Measurements from ENCODE around the gene CNTNAP1.

The CNTNAP1 gene

GRCh38 chr17:42743595-42744282, 61.4 kb downstream of the CNTNAP1 start:
- DNase-seq, result no peak

DNA sequence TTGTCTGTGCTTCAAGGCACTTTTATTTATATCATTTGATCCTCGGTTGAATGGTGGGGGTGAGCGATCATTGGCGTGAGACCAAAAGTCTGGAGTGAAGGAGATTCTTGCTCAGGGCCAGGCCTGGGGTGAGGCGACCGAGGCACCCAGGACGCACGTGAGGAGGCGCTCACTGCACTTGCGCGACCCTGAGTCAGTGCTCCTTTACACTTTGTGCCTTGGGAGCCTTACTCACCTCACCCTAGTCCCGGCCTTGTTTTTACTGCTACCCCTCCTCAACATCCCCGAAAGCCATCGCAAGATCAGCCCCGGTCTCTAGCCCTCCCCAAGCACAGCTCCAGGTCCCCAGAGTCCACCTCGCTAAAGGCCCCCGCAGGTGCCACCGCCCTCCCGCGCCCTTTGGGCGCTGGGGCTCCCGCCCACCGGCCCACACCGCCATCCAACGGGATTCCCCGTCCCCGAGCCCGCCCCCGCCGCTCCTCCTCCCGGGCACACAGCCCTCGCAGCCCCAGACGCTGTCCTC, 62.0 kb downstream of the CNTNAP1 start:
- DNase-seq, result no peak

GRCh38 chr17:42744806-42745617, 62.7 kb downstream of the CNTNAP1 start, which contains the start of gene EZH1:
TSS of gene EZH1 (minus strand) at chr17:42745040. CDS start at chr17:42728941, 16,099 bp downstream.
- DNase-seq, result peak; percentile 95

DNA sequence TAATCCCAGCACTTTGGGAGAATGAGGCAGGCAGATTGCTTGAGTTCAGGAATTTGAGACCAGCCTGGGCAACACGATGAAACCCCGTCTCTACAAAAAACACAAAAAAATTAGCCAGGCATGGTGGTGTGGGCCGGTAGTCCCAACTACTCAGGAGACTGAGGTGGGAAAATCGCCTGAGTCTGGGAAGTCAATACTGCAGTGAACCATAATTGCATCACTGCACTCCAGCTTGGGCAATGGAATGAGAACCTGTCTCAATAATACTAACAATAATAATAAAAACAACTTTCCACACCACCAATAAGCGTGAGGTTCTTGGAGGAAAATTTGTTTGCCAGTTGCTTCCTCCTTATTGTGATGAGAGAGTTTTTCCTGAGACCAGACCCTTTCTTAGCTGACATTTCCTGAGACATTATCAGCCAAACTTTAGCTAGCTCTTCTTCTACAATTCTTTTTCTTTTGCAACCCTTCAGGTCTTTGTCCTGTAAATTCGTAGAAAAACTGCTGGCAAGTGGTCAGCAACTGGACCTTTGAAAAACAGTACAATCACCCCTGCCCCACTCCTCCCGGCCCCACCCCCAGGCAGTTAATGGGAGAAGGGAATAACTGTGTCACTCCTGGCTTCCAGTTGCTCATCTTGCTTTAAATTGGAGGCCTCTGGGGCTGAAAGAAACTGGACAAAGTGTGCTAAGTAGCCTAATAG, 66.0 kb downstream of the CNTNAP1 start:
- DNase-seq, result no peak

DNA sequence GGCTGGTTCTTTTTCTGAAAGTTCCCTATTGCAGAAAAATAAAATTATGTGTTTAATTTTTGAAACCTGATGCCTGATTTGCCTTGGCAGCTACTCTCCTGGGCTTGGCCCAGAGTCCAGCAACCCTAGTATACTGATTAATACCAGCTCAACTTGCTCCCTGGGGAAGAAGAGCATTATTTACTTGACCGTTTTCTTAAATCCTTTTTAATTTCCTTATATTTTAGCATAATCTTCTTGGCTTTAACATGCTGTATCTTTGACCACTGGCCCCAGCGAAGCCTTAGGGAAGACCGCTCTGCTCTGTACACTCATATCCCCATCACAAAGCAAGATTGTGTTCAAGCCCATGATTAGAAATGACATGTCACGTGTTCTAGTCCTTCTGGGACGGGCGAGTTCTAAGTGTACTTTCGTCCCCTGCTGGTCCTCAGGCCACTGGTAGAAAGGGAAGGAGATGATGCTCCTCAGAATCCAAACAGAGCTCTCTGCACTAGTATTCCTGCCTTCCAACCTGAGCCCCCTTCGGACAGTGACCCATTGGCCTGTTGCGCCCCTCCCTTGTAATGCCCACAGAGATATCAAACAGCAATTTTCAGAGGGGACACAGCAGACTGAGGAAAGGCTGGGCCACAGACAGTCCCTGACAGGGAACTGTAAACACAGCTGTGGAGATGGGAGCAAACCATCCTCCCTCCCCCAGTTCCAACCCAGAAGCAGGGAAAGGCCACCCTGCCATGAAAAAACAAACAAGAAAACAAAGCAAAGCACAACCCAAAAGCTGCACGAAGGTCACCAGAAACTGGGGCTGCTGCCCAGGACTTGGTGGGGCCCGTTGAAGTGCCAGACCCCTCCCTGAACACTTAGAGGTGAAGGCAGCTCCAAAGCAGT, 66.8 kb downstream of the CNTNAP1 start:
- DNase-seq, result no peak
